Neural cell (in vitro differentiated cells): ENCODE results near the gene PRKAA2. TPM values are rescaled to one million over a fixed set of nuclear protein-coding genes. Genes with fewer than 3 reads are reported as not detected.

Source experiments
- H2AFZ ChIP-seq: fragments of 200-600, 300-800 bp; sonication (generic), shearing (Covaris generic); 2 replicates; pipeline ENCODE4 v1.6.0; 2014; ENCODE audit warnings: low read depth, mild to moderate bottlenecking, antibody characterized with exemption, low read length, moderate library complexity
- H3F3A ChIP-seq: fragments of 200-600 bp; shearing (Covaris generic); 2 replicates; pipeline ENCODE4 v1.6.1; 2016; ENCODE audit warnings: mild to moderate bottlenecking, moderate library complexity, mixed read lengths, antibody characterized with exemption, low read length; ENCODE audit not compliant: insufficient read depth, poor library complexity, severe bottlenecking
- H3K27ac ChIP-seq: fragments of 200-600, 300-800 bp; sonication (generic), shearing (Covaris generic); 2 replicates; pipeline ENCODE4 v1.5.1; 2014; ENCODE audit warnings: mild to moderate bottlenecking, low read length, moderate library complexity
- H3K27me3 ChIP-seq: fragments of 300-800, 200-600 bp; sonication (generic), shearing (Covaris generic); 2 replicates; pipeline ENCODE4 v1.6.0; 2014; ENCODE audit warnings: mild to moderate bottlenecking, low read depth, low read length, moderate library complexity; ENCODE audit not compliant: insufficient read depth
- H3K36me3 ChIP-seq: fragments of 300-800, 200-600 bp; sonication (generic), shearing (Covaris generic); 2 replicates; pipeline ENCODE4 v1.5.1; 2014; ENCODE audit warnings: mild to moderate bottlenecking, antibody characterized with exemption, low read length, moderate library complexity; ENCODE audit not compliant: insufficient read depth
- H3K4me2 ChIP-seq: fragments of 300-800, 200-600 bp; sonication (generic), shearing (Covaris generic); 2 replicates; pipeline ENCODE4 v1.6.0; 2014; ENCODE audit warnings: mild to moderate bottlenecking, low read length
- H3K4me3 ChIP-seq: fragments of 300-800, 200-600 bp; sonication (generic), shearing (Covaris generic); 2 replicates; pipeline ENCODE4 v1.5.1; 2014; ENCODE audit warnings: mild to moderate bottlenecking, low read length, moderate library complexity
- H3K79me2 ChIP-seq: fragments of 200-600 bp; shearing (Covaris generic); replicated peaks from 2 replicates; pipeline ENCODE4 v1.6.0; 2014; ENCODE audit warnings: mild to moderate bottlenecking, low read length, moderate library complexity; ENCODE audit not compliant: insufficient read depth
- H3K9ac ChIP-seq: fragments of 300-800, 200-600 bp; sonication (generic), shearing (Covaris generic); 2 replicates; pipeline ENCODE4 v1.6.1; 2016; ENCODE audit warnings: mild to moderate bottlenecking, low read length, mixed read lengths
- H3K9me2 ChIP-seq: fragments of 200-600 bp; shearing (Covaris generic); 2 replicates; pipeline ENCODE4 v1.6.1; 2016; ENCODE audit warnings: mild to moderate bottlenecking, low read length, mixed read lengths; ENCODE audit not compliant: insufficient read depth
- H3K9me3 ChIP-seq: fragments of 200-600, 300-800 bp; sonication (generic), shearing (Covaris generic); 2 replicates; pipeline ENCODE4 v1.6.1; 2016; ENCODE audit warnings: mild to moderate bottlenecking, mixed run types, low read length, moderate library complexity, mixed read lengths
- H4K20me1 ChIP-seq: fragments of 200-600 bp; shearing (Covaris generic); 2 replicates; pipeline ENCODE4 v1.6.1; 2016; ENCODE audit warnings: mild to moderate bottlenecking, mixed run types; ENCODE audit not compliant: insufficient read depth
- EP300 ChIP-seq: fragments of 450-650 bp; conservative IDR thresholded peaks from 2 replicates; pipeline ENCODE4 v1.6.1; 2014; ENCODE audit warnings: antibody characterized with exemption, mild to moderate bottlenecking, moderate library complexity; ENCODE audit not compliant: poor library complexity, severe bottlenecking
- EZH2 ChIP-seq: fragments of 200-600, 300-800 bp; shearing (Covaris generic), sonication (generic); IDR thresholded peaks from 2 replicates; pipeline ENCODE4 v1.6.1; 2014; ENCODE audit warnings: antibody characterized with exemption, low read length, borderline replicate concordance, mild to moderate bottlenecking; ENCODE audit not compliant: insufficient read depth, poor library complexity, severe bottlenecking
- MXI1 ChIP-seq: fragments of 450-650 bp; conservative IDR thresholded peaks from 2 replicates; pipeline ENCODE4 v1.6.1; 2014; ENCODE audit warnings: antibody characterized with exemption, mild to moderate bottlenecking; ENCODE audit not compliant: poor library complexity, severe bottlenecking
- POLR2AphosphoS5 ChIP-seq: IDR thresholded peaks from 2 replicates; pipeline ENCODE4 v1.6.1; 2012
- RAD21 ChIP-seq: fragments of 450-650 bp; conservative IDR thresholded peaks from 2 replicates; pipeline ENCODE4 v1.6.1; 2014; ENCODE audit warnings: antibody characterized with exemption, mild to moderate bottlenecking, moderate library complexity
- SMC3 ChIP-seq: fragments of 450-650 bp; conservative IDR thresholded peaks from 2 replicates; pipeline ENCODE4 v1.6.1; 2014; ENCODE audit warnings: antibody characterized with exemption, mild to moderate bottlenecking, moderate library complexity; ENCODE audit not compliant: poor library complexity
- TAF1 ChIP-seq: IDR thresholded peaks from 2 replicates; pipeline ENCODE4 v1.6.1; 2012; ENCODE audit warnings: low read depth
- polyA plus RNA-seq: library from polyadenylated mRNA; depleted of rRNA; stranded (reverse); fragments of >200 nt; gene quantifications from 2 replicates; pipeline ENCODE4 v1.2.3, GENCODE V29; 2014
- TF ChIP-seq, protein P1 (sequence below): fragments of 450-650 bp; IDR thresholded peaks from 2 replicates; pipeline ENCODE4 v1.5.1; 2014; ENCODE audit warnings: antibody characterized with exemption, mild to moderate bottlenecking, moderate library complexity; ENCODE audit not compliant: poor library complexity, severe bottlenecking
- TF ChIP-seq, protein P2 (sequence below): IDR thresholded peaks from 2 replicates; pipeline ENCODE4 v1.6.1; 2012; ENCODE audit warnings: borderline replicate concordance

Gene PRKAA2
- polyA plus RNA-seq, 1 donor from 2014 or later: 20.0 TPM

DNA sequence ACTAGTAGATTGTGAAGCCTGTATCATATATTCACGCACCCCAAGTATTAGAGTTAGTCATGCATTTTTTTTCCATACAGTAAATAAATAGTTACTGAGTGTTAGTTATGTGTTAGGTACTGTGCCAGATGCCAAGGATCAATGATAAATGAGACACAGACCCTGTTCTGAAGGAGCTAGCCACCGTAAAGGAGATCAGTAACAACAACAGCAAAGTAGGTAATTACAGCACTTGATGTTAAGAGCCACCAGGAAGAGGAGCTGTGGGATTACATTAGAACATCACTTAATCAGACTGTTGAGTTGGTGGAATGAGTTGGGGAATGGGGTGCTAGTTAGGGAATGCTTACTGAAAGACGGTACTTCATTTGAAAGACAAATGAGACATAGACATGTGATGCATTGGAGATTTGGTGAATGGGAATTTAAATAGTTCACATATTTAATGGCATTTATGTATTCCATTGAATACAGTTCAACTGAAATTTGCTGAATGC is 21.0 kb downstream of the PRKAA2 start:
- Histone ChIP-seq H4K20me1 (no peaks in the 10 kb centered on the region), H3K9ac (no peak overlapping the region), H2AFZ (no peak overlapping the region), H3K9me3 (no peaks in the 10 kb centered on the region), H3K4me2 (no peak overlapping the region), H3K79me2 (no peaks in the 10 kb centered on the region), H3F3A (no peaks in the 10 kb centered on the region), H3K27me3 (no peaks in the 10 kb centered on the region), H3K4me3 (no peak overlapping the region), H3K36me3 (no peaks in the 10 kb centered on the region), H3K27ac (no peak overlapping the region), H3K9me2 (no peaks in the 10 kb centered on the region)
- TF ChIP-seq MXI1 (no peak), EP300 (no peak), POLR2AphosphoS5 (no peak), TAF1 (no peak), EZH2 (no peak), RAD21 (no peak)
- TF ChIP-seq, protein P1, sequence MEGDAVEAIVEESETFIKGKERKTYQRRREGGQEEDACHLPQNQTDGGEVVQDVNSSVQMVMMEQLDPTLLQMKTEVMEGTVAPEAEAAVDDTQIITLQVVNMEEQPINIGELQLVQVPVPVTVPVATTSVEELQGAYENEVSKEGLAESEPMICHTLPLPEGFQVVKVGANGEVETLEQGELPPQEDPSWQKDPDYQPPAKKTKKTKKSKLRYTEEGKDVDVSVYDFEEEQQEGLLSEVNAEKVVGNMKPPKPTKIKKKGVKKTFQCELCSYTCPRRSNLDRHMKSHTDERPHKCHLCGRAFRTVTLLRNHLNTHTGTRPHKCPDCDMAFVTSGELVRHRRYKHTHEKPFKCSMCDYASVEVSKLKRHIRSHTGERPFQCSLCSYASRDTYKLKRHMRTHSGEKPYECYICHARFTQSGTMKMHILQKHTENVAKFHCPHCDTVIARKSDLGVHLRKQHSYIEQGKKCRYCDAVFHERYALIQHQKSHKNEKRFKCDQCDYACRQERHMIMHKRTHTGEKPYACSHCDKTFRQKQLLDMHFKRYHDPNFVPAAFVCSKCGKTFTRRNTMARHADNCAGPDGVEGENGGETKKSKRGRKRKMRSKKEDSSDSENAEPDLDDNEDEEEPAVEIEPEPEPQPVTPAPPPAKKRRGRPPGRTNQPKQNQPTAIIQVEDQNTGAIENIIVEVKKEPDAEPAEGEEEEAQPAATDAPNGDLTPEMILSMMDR: no peak
- TF ChIP-seq, protein P2, sequence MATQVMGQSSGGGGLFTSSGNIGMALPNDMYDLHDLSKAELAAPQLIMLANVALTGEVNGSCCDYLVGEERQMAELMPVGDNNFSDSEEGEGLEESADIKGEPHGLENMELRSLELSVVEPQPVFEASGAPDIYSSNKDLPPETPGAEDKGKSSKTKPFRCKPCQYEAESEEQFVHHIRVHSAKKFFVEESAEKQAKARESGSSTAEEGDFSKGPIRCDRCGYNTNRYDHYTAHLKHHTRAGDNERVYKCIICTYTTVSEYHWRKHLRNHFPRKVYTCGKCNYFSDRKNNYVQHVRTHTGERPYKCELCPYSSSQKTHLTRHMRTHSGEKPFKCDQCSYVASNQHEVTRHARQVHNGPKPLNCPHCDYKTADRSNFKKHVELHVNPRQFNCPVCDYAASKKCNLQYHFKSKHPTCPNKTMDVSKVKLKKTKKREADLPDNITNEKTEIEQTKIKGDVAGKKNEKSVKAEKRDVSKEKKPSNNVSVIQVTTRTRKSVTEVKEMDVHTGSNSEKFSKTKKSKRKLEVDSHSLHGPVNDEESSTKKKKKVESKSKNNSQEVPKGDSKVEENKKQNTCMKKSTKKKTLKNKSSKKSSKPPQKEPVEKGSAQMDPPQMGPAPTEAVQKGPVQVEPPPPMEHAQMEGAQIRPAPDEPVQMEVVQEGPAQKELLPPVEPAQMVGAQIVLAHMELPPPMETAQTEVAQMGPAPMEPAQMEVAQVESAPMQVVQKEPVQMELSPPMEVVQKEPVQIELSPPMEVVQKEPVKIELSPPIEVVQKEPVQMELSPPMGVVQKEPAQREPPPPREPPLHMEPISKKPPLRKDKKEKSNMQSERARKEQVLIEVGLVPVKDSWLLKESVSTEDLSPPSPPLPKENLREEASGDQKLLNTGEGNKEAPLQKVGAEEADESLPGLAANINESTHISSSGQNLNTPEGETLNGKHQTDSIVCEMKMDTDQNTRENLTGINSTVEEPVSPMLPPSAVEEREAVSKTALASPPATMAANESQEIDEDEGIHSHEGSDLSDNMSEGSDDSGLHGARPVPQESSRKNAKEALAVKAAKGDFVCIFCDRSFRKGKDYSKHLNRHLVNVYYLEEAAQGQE: no peak

DNA sequence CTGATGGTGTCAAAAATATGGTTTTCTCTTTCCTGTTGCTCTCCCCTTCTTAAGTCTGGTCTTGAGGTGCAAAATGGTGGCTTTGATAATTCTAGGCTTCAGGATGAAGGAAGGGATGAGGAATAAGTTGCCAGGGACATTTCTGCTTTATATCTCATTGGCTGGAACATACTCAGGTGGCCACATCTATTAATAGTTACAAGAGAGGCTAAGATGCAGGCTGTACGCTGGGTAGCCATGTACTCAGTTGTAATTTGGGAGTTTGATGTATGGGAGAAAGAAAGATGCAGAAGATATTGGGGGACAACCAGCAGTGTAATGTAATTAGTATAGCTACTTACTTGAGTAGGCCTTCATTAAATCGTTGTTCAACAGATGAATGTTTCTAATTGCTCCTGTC is 25.2 kb downstream of the PRKAA2 start:
- H4K20me1 ChIP-seq: no peaks in the 10 kb centered on the region
- H3F3A ChIP-seq: no peaks in the 10 kb centered on the region
- no peaks in the 10 kb centered on the region for H3K79me2 ChIP-seq
- no peaks in the 10 kb centered on the region for H3K9me2 ChIP-seq
- TF ChIP-seq TAF1 (no peak), MXI1 (no peak), POLR2AphosphoS5 (no peak), SMC3 (no peak), RAD21 (no peak)
- TF ChIP-seq, protein P1: no peak
- TF ChIP-seq, protein P2: no peak
- no peak overlapping the region for H3K4me2 ChIP-seq
- no peak overlapping the region for H2AFZ ChIP-seq
- H3K27ac ChIP-seq: no peak overlapping the region
- H3K36me3 ChIP-seq: no peaks in the 10 kb centered on the region
- H3K9me3 ChIP-seq: no peaks in the 10 kb centered on the region
- no peak overlapping the region for H3K9ac ChIP-seq
- H3K27me3 ChIP-seq: no peaks in the 10 kb centered on the region
- H3K4me3 ChIP-seq: no peak overlapping the region
